HG03460 (cell line): ENCODE measurements around the gene ENTR1.
"Not testable (repeated sequence)": the region's sequence is repeated elsewhere in the genome, so short reads cannot be mapped to it uniquely, and the experiment has no call there.

ENCODE experiments used
- ATAC-seq: cut with Tn5 transposase; IDR thresholded peaks from one replicate; pipeline ENCODE4 v1.9.1; 2021; ENCODE audit not compliant: unreplicated experiment

ENTR1 gene

DNA sequence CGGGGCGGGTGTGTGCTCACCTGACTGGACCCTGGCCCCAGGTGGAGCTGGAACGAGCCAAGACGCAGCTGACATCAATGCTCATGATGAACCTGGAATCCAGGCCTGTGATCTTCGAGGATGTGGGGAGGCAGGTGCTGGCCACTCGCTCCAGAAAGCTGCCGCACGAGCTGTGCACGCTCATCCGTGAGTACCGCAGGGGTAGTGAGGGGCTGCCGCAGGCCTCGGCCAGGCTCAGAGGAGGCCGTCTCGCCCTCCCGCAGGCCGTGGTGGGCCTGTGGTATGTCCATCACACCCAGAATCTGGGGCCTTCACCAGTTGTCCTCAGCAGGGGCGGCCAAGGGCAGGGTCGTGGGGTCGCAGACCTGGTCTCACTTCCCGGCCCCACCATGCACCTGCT lies 11.4 kb upstream of the ENTR1 start:
- ATAC-seq: no peak

DNA sequence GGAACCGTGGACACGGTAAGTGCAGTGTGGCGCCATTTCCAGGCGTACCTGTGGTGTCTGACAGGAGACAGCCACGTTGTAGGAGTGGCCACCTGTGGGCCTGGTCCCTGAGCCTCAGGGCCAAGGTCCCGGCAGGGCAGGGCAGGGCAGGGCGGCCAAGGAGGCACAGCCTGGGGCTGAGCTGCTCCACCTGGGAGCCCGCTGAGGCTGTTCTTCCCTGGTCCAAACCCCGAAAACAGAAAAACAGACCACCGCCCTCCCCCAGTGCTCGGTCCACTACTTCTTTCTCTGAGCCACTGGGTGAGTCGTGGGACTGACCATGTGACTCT lies 8.6 kb upstream of the ENTR1 start:
- ATAC-seq: no peak

DNA sequence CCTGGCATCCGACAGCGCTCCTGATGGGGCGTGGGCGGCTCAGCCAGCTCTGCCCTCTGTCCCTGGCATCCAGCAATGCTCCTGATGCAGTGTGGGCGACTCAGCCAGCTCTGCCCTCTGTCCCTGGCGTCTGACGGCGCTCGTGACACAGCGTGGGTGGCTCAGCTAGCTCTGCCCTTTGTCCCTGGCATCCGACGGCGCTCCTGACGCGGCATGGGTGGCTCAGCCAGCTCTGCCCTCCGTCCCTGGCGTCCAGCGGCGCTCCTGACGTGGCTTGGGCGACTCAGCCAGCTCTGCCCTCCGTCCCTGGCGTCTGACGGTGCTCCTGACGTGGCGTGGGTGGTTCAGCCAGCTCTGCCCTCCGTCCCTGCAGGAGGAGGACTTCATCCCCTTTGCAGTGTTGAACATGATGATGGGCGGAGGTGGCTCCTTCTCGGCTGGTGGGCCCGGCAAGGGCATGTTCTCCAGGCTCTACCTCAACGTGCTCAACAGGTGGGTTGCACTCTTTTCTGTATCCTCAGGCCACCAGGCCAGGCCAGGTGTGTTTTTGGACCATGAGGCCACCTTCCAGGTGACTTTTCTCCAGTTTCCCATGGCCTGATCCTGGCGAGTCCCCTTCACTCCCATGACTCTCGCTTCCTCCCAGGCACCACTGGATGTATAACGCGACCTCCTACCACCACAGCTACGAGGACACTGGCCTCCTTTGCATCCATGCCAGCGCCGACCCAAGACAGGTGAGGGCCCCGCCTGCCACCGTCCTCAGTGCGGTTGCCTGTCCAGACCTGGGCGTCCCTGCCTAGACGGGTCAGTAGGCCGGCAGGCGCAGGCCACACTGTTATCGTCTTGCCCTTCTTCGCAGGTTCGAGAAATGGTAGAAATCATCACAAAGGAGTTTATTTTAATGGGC lies 8.0 kb upstream of the ENTR1 start:
- no peak for ATAC-seq

DNA sequence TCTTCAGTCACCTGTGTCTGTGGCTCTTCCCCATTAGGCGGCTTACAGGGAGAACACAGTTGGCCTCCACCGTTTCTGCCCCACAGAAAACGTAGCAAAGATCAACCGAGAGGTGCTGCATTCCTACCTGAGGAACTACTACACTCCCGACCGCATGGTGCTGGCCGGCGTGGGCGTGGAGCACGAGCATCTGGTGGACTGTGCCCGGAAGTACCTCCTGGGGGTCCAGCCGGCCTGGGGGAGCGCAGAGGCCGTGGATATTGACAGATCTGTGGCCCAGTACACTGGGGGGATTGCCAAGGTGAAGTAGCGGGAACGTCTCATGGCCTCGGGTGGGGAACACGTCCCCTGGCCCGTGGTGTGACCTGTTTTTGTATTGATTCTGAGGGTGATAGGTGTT lies 6.5 kb upstream of the ENTR1 start:
- ATAC-seq: no peak

DNA sequence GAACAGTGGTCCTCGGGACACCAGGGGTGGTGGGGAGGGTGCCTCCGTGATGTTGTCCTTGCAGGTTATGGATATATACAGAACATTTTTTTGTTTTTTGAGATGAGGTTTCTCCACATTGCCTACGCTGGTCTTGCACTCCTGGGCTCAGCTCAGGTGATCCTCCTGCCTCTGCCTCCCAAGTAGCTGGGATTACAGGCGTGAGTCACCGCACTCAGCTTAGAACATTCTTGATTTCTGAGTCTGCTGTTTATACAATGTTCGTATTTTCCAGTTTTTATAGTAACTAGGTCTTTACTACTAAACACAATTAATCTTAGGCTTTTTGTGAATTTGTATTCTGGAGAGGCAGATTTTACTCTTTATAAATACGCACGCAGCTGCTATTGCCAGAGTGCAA lies 6.0 kb upstream of the ENTR1 start:
- ATAC-seq: no peak

DNA sequence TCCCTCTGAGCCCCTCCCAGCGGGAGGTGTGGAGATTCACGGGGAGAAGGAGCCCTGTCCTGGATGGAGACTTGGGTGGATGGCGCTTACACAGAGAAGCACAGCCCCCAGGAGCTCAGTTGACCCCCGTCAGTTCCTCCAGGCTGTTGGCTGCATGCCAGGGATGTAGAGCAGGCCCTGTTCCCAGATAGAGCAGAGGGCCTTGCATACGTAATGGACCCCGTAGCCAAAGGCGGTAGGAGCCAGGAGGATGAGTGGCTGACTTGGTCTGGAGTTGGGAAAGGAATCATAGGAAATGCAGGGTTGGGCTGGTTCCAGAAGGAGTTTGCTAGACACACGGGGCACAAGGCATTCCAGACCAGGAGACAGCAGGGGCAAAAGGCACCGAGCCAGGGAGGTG lies 2.5 kb upstream of the ENTR1 start:
- ATAC-seq: no peak

DNA sequence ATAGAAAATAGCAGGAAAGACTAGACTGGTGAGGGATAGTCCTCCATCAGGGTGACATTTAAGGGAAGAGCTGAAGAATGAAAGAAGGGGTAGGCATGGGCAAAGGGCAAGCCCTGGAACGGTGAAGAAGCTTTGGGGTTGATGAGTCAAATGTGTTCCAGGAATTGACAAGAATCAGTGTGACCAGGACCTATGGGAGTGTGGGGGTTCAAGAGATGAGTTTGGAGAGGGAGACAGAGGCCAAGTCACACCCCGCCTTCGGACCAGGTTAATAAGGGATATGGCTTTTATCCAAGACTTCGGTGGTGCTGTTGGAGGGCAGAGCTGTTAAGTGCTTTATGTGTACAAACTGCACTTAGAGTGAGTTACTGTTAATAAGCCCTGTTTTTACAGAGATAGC lies 964 bp upstream of the ENTR1 start:
- no peak for ATAC-seq

DNA sequence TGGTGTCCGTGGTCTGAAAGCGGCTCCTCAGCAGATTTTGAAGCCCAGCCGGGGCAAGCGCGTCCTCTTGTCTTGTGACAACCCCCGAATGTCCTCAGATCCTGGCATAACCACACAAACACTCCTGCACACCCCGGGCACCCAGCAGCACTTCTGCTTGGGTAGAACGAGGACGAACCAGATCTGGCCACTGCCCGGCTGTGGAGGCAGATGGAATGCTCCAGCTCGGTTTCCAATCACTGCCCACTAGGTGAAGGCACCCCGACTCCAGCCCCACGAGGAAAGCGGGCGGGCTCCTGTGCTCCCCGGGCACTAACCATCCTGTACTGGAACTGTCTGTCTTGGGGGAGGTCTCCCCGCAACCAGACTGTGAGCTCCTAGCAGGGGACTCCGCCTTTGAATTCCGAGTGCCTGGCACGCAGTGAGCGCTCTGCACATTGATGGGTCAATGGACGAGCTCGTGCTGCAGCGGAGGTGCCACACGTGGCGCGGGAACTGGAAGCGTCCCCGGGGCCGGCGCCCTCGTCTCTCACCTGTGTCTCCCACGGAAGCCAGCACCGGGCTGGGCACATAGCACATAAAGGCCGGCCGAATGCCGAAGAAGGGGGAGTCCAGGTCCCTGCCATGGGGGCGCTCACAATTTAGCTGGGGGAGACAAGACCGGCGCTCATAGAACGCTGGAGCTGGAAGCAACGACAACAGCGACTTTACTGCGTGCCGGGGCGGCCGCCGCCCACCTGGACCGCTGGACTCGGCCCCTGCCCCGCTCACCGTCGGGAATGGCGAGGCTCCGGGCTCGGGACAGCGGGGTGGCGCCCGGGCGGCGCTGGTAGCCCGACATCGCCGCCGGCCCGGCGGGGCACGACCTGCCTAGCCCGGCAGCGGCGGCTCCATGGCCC lies 608 bp downstream of the ENTR1 start:
- ATAC-seq: peak; percentile 20

DNA sequence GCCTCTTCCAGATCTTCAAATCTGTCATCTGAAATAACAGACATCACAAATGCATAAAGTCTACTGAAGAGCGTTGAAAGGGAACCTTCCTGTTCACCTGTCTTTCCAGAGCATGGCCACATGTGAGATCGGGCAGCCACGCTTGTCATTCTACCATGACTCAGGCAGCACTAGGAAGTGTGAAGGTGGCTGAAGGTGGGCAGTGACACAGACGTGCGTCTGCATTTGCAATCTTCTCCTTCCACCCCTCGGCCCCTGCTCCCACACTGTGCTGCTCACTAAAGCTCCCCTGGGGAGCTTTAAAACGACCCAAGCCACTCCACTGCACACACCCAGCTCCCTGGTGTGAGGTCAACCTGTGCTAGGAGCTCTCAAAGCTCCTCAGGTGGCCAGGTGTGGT lies 2.5 kb downstream of the ENTR1 start:
- no peak for ATAC-seq

DNA sequence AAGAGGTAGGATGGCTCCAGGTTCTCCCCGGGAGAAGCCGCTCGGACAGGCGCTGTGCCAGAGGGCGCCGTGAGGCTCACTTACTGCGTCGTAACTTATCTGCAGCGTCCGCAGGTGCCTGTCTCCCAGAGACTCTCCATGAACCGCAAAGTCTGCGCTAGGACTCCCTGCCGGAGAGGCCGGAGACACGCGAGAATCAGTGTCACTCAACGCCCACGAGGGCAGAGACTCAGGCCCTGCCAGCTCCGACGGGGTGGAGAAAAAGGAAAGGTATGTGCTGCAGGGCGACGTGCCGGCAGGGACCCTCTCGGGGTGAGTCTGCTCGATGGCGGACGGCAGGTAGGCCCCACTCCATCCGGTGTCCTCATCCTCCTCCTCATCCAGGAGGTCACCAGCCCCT lies 3.4 kb downstream of the ENTR1 start:
- not testable (repeated sequence) for ATAC-seq

DNA sequence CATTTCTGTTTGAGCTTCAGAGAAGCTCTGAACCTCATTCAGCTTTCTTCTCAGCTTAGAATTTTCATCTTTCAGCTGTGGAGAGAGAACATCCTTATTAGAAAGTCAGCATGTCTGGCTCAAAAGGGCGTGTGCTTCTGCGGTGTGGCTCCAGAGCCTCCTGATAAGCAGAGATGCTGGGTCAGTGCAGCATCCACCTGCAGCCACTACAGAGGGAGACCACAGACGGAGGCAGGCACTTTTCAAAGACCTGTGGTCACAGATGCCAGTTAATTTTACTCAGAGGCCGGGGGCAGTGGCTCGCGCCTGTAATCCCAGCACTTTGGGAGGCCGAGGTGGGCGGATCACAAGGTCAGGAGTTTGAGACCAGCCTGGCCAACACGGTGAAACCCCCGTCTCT lies 4.5 kb downstream of the ENTR1 start:
- ATAC-seq: not testable (repeated sequence)

DNA sequence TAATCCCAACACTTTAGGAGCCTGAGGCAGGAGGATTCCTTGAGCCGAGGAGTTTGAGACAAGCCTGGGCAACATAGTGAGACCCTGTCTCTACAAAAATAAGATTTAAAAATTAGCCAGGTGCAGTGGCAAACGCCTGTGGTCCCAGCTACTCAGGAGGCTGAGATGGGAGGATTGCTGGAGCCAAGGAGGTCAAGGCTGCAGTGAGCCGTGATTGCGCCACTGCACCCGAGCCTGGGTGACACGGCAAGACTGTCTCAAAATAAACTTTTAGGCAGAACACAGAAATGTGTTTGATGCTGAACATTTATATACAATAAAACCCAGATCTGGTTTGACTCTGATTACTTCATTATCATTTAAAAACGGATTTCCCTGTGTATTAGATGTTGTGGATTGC lies 4.9 kb downstream of the ENTR1 start:
- ATAC-seq: no peak

DNA sequence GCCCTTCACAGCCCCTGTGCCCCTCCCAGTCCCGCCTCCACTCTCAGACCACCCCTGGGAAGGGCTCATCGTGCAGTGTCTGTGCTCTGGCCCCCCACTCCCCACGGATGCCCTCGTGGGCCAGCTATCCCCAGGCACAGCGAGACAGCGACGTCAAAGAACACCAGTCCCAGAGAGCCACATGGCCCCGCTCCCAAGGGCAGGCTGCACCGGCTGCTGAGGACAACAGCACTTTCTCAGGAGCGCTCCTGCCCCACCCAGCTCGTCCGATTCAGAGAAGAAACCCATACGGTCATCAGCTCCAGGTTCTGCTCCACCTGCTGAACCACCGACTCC lies 5.6 kb downstream of the ENTR1 start:
- ATAC-seq: no peak

DNA sequence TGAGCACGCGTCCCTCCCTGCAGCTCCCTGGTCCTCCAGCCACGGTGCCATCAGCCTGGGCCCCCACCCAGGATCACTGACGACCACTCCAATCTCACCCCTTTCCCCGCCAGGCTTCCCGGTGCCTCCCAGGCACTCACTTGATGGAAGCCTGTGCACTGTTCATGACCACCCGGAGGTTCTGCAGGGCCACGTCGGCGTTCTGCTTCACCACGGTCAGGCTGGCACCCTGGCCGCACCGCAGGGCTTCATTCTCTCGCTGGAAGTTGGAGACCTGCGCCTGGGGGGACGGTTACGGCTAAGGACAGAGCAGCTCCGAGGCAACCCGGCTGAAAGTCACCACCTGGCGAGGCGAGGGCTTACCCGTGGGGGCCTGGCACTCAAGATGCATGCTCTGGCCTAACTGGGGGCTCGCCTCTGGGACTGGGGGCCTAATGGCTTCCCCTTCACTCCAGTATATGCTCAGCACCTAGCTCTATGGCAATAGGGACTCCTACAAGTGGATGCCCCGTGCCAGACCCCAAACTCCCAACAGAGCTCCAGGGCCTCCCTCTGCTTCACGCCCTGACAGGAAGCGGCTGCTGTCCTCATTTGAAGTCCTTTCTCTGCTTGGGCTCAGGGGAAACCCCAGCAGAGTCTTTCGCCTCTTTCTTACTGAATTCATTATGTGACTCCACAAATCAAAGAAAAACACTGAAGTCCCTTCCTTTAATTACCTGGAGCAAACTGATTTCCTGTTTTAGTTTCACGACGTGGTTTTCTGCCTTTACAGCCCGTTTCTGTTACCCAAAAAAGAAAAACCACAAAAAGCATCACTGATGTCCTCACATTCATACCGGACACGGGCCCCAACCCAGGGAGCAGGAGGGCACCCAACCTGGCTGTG lies 6.3 kb downstream of the ENTR1 start:
- no peak for ATAC-seq

DNA sequence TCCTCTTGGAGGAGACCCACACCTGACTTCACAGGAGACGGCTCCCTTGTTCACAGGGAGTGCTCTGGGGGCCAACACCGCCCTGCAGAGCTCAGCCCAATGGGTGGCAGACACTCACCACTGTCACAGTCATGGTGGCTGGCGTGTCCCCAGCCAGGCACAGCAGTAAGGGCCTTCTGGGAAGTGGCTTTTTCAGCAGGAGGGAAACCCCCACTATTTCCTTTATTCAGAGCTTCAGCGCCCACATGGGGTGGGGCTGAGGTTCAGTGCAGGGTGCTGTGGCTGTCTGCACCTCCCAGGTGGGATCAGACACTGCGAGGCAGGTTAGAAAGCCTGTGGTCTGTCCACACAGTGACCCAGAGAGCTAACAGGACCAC lies 6.9 kb downstream of the ENTR1 start:
- ATAC-seq: peak; percentile 42

DNA sequence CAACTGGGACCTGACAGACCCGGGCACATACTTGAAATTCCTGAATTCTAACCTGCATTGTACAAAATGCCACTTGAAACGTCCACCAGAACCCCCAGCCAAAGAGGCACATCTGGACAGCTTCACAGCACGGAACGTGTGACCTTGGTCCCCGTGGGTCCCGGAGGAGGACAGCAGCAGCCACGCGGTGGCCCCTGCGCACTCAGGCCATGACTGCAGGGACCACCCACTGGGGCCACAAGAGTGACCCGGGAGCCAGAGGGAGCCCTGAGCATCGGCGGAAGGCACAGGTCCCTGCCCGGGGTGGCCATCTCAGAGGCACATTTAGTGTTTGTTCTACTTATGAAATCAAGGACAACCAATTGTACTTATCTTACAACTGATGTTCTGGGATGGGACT lies 8.3 kb downstream of the ENTR1 start:
- ATAC-seq: no peak

DNA sequence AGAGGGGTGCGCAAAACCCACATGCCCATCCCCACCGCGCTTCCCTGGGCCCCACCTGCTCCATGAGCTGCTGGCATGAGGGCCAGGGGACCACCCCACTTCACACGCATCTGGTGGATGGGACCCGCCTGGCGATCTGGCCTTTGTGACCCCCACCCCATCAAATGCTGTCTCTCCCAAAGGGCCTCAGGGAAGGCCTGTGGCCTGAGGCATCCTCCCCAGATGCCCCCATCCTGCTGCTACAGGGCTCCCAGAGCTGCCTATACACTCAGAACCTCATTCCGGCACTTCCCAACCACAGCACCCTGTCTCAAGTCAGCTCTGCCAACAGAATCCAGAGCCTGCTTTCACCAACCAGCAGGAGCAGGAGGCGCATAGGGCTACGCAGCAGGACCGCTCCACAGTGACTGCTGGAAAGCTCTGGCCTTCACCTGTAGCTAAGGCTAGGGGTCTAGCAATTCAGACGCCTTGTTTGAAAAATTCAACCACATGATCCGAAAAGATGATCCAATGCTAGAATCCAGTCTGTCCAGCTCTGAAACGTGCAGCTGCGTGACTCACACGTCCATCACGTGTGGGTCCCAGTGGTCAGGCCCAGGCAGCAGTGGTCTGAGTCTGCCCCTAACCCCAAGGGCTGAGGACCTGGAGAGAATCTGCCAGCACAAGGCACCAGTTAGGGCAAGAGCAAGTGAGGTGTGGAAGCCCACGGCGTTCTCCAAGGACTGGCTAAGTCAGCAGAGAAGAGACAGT lies 9.1 kb downstream of the ENTR1 start:
- no peak for ATAC-seq

DNA sequence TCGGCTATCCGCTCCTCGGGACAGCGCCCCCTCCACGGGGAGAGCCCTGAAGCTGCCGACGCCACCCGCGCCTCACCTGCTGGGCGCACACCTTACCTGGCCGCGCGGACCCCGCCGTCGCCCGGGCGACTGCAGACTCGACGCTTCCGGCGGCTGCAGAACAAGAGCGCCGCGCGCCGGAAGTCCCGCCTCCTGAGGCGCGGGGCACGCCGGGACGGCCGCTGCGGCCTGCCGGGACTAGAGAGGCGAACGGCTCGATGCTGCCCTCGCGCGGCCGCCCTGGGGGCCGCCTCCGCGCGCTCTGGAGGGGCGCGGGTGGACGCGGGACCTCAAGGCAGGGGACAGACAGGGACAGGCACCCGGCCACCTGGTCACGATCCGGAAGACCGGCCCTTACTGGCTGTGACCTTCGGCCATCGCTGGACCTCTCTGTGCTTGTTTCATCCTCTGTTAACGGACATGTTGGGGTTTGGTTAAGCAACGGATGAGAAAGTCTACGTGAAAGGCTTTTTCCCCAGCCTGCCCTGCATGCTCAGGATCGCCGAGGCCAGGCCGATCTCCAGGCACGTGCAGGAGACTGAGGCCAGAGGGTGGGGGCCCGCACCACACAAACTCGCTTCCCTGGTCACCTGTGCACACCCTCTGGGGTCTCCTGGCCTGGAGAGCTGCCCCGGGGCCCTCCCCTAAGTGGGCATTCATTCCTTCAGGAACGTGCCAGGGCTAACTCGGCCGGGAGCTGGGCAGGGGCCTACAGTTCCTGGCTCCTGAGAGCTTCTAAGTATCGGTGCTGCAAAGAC lies 10.2 kb downstream of the ENTR1 start, which contains the start of gene SNAPC4:
Gene SNAPC4 (minus strand): TSS at position 133 of the 797 bp plus-strand sequence. CDS start 1,742 bp downstream, outside the sequence.
- ATAC-seq: peak; percentile 71

DNA sequence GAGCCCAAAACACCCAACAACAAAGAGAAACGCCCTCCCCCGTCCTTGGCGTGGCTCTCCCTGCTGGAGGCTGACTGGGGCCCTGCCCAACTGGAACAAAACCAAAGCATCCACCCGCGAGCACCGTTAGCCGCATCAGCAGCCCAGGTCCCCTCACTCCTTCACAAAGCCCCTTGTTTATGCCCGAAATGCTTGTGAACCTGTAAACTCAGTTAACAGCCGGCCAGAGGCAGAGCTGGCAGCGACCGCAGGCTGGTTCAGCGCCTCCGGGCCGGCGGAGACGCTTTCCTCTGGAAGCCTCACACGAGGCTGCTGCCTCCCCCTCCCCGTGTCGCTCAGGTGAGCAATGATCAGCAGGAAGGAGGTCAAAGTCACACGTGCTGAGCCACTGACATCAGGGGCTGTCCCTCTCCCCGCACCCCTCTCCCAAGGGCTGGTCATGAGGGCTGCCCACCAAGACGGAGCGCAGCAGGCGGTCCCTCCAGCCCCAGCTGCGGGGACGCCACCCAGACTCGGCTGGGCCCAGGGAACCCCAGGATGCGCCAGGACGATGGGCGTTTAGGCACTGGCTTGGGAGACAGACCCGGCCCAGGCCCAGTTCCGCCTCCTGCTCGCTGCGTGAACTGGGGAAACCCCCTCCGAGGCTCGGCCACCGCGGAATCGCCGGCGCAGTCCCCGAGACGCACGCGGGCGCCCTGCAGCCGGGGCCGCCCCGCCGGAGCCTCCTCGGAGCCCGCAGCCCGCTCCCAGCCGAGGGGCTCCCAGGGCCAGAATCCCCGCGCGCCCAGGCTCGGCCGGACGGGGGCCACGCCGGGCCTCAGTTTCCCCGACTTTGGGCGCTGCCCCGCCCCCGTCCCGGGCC lies 11.0 kb downstream of the ENTR1 start:
- ATAC-seq: no peak
